ENCODE results near the gene LMNA. TPM values are rescaled to one million over a fixed set of nuclear protein-coding genes. Genes with fewer than 3 reads are reported as not detected.

Gene LMNA
- 561 and 638 TPM in 2 replicates for total RNA-seq

- H3K36me3 ChIP-seq (ENCODE audit: control insufficient read depth, insufficient read depth, low read length) = no peaks in the 10 kb centered on the region
- H3K4me3 ChIP-seq (ENCODE audit: low read depth, low read length) = peak within 1 kb of the TSS; percentile 100
- H3K27me3 ChIP-seq (ENCODE audit: control insufficient read depth, insufficient read depth, low read length) = no peaks in the 10 kb centered on the region
- TF ChIP-seq CTCF (IDR thresholded peaks at IDR 0.05; ENCODE audit: insufficient read depth, low read length, severe bottlenecking) = no peak
- peak; percentile 93 for DNase-seq (ENCODE audit: low read depth)
- FAIRE-seq = no peak
Observed at GRCh38 chr1:156114101-156114918, at the start of gene LMNA. Gene LMNA, plus strand, starts transcription at chr1:156114711. Its CDS starts 208 bp downstream, at chr1:156114919.

DNA sequence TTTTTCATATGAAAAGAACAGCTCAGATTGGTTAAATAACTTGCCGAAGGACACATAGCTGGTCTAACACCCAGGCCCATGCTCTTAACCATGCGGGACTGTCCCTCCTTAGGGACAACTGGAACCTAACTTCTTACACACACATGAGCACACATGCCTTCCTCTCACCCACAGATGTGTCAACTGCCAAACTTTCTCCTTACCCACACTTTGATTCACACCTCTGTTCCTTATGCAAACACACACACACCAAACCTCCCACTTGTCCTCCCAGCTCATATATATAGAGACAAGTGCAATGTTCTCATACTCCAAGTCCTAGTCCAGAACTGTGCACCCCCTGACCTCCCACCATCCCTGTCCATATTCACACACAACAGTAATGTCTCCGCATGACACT is 49.3 kb upstream of the LMNA start:
- FAIRE-seq (no peak), DNase-seq (ENCODE audit: low read depth) (no peak)
- Histone ChIP-seq H3K27me3 (ENCODE audit: control insufficient read depth, insufficient read depth, low read length) (no peaks in the 10 kb centered on the region), H3K36me3 (ENCODE audit: control insufficient read depth, insufficient read depth, low read length) (peaks cover 12% of the 10 kb centered on the region), H3K4me3 (ENCODE audit: low read depth, low read length) (no peak overlapping the region)
- no peak for TF ChIP-seq CTCF (IDR thresholded peaks at IDR 0.05; ENCODE audit: insufficient read depth, low read length, severe bottlenecking)

DNA sequence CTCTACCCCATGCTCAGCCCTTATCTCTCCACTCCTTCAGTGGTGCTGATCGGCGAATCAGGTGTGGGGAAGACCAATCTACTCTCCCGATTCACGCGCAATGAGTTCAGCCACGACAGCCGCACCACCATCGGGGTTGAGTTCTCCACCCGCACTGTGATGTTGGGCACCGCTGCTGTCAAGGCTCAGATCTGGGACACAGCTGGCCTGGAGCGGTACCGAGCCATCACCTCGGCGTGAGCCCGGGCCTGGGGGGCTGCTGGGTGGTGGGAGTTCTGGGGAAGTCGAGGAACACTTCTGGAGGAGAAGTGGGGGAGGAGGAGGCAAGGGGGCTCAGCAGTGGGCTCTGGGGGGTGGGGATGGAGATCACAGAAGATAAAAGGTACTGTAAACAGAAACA is 48.6 kb upstream of the LMNA start:
- DNase-seq (ENCODE audit: low read depth) = no peak
- no peak overlapping the region for H3K4me3 ChIP-seq (ENCODE audit: low read depth, low read length)
- peaks cover 12% of the 10 kb centered on the region for H3K36me3 ChIP-seq (ENCODE audit: control insufficient read depth, insufficient read depth, low read length)
- FAIRE-seq = no peak
- no peak for TF ChIP-seq CTCF (IDR thresholded peaks at IDR 0.05; ENCODE audit: insufficient read depth, low read length, severe bottlenecking)
- no peaks in the 10 kb centered on the region for H3K27me3 ChIP-seq (ENCODE audit: control insufficient read depth, insufficient read depth, low read length)

DNA sequence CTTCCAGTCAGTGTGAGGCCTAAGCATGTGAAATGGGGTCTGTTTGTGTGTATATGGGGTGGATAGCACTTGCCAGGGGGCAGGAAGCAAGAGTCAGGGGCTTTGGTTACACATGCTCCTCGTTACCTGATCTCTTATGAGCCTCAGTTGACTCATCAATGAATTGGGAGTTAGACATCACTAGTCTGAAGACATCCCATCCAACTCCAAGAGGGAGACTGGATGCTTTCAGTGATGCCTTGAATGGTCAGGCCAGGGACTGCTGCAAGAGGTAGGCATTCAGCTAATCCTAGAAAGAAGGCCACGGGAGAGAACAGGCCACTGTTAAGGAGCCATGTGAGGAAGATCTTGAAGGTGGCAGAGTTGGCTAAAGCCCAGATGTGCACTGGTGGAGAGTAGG is 47.2 kb upstream of the LMNA start:
- FAIRE-seq (no peak), DNase-seq (ENCODE audit: low read depth) (no peak)
- no peak overlapping the region for H3K4me3 ChIP-seq (ENCODE audit: low read depth, low read length)
- H3K36me3 ChIP-seq (ENCODE audit: control insufficient read depth, insufficient read depth, low read length) = peaks cover 13% of the 10 kb centered on the region
- no peaks in the 10 kb centered on the region for H3K27me3 ChIP-seq (ENCODE audit: control insufficient read depth, insufficient read depth, low read length)
- no peak for TF ChIP-seq CTCF (IDR thresholded peaks at IDR 0.05; ENCODE audit: insufficient read depth, low read length, severe bottlenecking)

- Histone ChIP-seq H3K36me3 (ENCODE audit: control insufficient read depth, insufficient read depth, low read length) (peaks cover 13% of the 10 kb centered on the region), H3K4me3 (ENCODE audit: low read depth, low read length) (no peak overlapping the region), H3K27me3 (ENCODE audit: control insufficient read depth, insufficient read depth, low read length) (no peaks in the 10 kb centered on the region)
- FAIRE-seq (peak; percentile 18), DNase-seq (ENCODE audit: low read depth) (no peak)
- no peak for TF ChIP-seq CTCF (IDR thresholded peaks at IDR 0.05; ENCODE audit: insufficient read depth, low read length, severe bottlenecking)
Observed at GRCh38 chr1:156069490-156070455, 44.7 kb upstream of the LMNA start.

Data from bronchial epithelial cell (primary cell).